GM04503 (cell line): Measurements from ENCODE around the gene ADAMTSL2.

Experiments used
- DNase-seq: peaks from one replicate; pipeline ENCODE4 v3.0.0-alpha.2; 2012; ENCODE audit warnings: low read depth

ADAMTSL2 gene

GRCh38 chr9:133606708-133607025, 72.2 kb downstream of the ADAMTSL2 start:
- DNase-seq: no peak

DNA sequence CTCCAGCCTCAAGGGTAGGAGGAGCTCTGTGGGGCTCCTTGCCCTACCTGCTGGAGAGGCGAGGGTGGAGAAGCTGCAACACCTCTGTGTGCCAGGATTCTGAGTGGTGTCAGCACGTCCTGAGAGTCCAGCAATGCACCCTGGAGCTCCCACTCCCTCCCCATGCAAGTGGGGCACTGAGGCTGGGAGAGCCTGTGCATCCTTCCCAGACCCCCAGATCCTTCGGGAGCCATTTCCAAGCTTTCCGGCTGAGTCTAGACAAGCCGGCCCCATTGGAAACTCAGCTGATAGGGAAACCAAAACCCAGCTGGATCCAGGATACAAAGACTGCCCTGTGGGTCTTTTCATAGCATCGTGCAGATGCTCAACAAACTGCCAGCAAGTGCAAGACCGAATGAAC, 72.9 kb downstream of the ADAMTSL2 start:
- no peak for DNase-seq

- DNase-seq: no peak
These were observed 73.5 kb downstream of the ADAMTSL2 start for GRCh38 chr9:133607976-133608375.

DNA sequence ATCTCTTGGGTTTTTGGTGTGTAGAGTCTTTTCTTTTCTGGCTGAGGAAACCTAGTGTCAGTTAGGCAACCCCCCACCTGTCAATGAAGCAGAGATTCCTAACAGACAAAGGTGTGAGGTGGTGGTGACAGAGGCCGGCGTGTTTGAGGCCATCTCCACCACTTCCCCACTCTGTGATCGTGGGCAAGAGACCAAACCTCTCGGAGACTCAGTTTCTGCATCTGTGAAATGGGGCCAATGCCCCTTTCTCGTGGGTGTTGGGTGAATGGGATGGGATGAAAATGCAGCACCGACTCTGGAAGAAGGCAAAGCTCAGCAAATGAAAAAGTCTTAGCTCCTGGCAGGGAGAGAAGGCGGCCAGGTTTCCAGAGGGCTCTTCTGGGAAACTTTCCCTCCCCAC, 73.9 kb downstream of the ADAMTSL2 start:
- no peak for DNase-seq

DNA sequence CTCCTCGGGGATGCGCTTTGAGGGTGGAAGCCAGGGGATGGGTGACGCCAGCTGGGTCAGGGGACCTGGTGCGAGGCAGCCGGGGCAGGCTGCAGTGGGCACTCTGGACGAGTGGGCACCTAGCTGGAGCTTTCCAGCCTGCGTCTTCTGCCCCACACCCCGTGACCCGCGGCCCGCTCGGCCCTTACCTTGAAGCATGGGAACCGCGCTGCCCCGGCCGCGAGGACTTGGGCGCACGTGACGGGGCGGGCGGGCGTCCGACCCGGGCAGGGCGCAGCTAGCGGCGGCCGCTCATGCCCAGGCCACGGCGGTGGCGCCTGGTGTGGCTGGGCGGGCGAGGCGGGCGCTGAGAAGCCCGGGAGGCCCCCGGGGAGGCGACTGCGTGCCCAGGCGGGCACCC, 74.4 kb downstream of the ADAMTSL2 start:
- no peak for DNase-seq

- DNase-seq: no peak
These were observed 75.0 kb downstream of the ADAMTSL2 start, which contains the start of gene FAM163B for GRCh38 chr9:133609311-133610098. TSS of gene FAM163B (minus strand) at chr9:133609389. CDS start at chr9:133580223, 29,166 bp downstream.

GRCh38 chr9:133610845-133611244, 76.3 kb downstream of the ADAMTSL2 start:
- no peak for DNase-seq

- no peak for DNase-seq
These were observed 77.5 kb downstream of the ADAMTSL2 start for GRCh38 chr9:133612051-133612450.

GRCh38 chr9:133612816-133613215, 78.3 kb downstream of the ADAMTSL2 start:
- DNase-seq: no peak

DNA sequence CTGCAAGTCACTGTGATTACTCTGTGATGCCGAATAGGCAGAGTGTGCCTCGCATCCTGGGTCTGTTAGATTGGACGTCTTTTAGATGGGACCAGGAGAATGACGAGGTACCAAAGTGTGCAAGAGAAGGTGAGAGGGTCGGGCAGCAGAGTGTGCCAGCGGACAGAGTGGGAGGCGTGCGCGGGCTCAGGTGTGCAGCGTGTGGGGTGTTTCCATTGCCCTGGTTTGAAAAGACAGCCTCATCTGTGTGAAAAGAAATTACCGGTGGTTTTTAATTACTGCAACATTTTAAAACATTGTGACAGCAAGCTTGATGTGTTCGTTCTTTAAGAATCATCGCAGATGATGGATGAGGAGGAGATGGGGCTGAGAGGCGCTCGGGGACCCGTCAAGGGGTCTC, 78.9 kb downstream of the ADAMTSL2 start:
- no peak for DNase-seq

GRCh38 chr9:133614056-133614455, 79.6 kb downstream of the ADAMTSL2 start:
- no peak for DNase-seq

DNA sequence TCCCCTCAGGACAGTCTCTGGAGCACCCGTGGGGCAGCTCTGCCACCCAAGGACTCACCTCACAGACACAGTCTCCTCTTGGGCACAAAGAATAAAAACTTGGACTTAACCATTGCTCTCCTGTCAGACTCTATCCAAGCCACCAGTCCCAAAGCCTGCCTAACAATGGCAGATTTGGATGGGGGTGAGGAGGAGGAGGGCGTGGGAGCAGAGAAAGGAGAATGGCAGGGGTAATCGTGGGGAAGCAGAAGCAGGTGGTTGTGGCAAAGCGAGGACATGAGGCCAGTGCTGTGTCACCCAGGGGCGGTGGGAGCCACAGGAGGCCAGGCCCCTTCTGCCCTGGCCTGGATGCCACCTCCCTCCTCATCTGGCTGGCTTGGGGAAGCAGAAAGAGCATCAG, 80.2 kb downstream of the ADAMTSL2 start:
- no peak for DNase-seq

DNA sequence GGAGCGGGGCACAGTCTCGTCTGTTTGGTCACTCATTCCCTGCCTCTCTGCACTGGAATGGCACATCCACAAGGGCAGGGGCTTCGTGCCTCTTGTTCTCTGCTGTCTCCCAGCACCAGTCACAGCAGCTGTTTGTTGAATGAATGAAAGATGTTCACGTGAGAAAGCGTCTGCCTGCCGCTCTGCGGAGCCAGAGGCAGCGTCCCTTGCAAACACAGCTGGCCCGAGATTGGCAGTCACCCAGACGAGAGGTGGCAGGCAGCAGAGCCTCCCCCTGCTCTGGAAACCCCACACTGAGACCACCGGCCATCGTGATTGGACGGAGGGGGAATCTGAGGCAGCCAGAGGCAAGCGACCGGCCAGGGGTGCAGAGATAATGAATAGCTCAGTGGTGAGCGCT, 80.7 kb downstream of the ADAMTSL2 start:
- DNase-seq: no peak

GRCh38 chr9:133615606-133616188, 81.2 kb downstream of the ADAMTSL2 start:
- no peak for DNase-seq

- DNase-seq: no peak
These were observed 82.3 kb downstream of the ADAMTSL2 start for GRCh38 chr9:133616643-133617405.

- DNase-seq: no peak
These were observed 84.2 kb downstream of the ADAMTSL2 start for GRCh38 chr9:133618726-133619125.

- no peak for DNase-seq
These were observed 85.3 kb downstream of the ADAMTSL2 start for GRCh38 chr9:133619791-133620190.

- no peak for DNase-seq
These were observed 87.3 kb downstream of the ADAMTSL2 start for GRCh38 chr9:133621725-133622267.

GRCh38 chr9:133622555-133622954, 88.1 kb downstream of the ADAMTSL2 start:
- no peak for DNase-seq
